Ovary (tissue), 3 donors: ENCODE data around the gene RNF5.

ENCODE experiments used
- CTCF ChIP-seq, 3 donors: fragments of 450-650 bp in 2 of 3; fragments of 200-600 bp in 1 of 3; IDR thresholded peaks; one replicate each; pipeline versions ENCODE4 v1.5.1 to v1.8.0; 2016 to 2022; ENCODE audit warnings: antibody characterized with exemption in 3 of 3, mild to moderate bottlenecking in 1 of 3
- EP300 ChIP-seq: sonication (generic); formaldehyde crosslinking; IDR thresholded peaks from one replicate; pipeline ENCODE4 v1.6.1; 2017; ENCODE audit warnings: antibody characterized with exemption
- POLR2A ChIP-seq: fragments of 450-650 bp; IDR thresholded peaks from one replicate; pipeline ENCODE4 v1.6.1; 2017; ENCODE audit warnings: antibody characterized with exemption, mild to moderate bottlenecking, moderate library complexity
- donor health status: DM: no; HTN: no; CAD: no.

- TF ChIP-seq CTCF (IDR thresholded peaks at IDR 0.05) (no peak), POLR2A (peak; percentile 87), EP300 (no peak)
Observed at GRCh38 chr6:32190054-32190851, 12.0 kb downstream of the RNF5 start, which contains the start of gene PBX2.
